Measurements from ENCODE around the gene CSMD2. TPM values are rescaled to one million over a fixed set of nuclear protein-coding genes. Genes with fewer than 3 reads are reported as not detected.

Gene CSMD2
- total RNA-seq, 4 donors from 2014 or later: 0.60 to 2.5 (median 1.2) TPM

GRCh38 chr1:33849211-33849610 lies 315.8 kb downstream of the CSMD2 start:
- no peaks in the 10 kb centered on the region for H3K36me3 ChIP-seq
- H3K27ac ChIP-seq: no peak overlapping the region
- no peaks in the 10 kb centered on the region for H3K27me3 ChIP-seq
- no peaks in the 10 kb centered on the region for H3K9me3 ChIP-seq
- DNase-seq (ENCODE audit: low spot score in 2 of 2): no peak
- 83 to 90% methylated on average over 1 of the region's 1 CpG for WGBS, 2 donors
- peaks cover 0 to 8% (median 0%) of the 10 kb centered on the region in 4 donors for H3K4me1 ChIP-seq
- TF ChIP-seq POLR2A (IDR thresholded peaks at IDR 0.05) (no peak), EP300 (IDR thresholded peaks at IDR 0.05) (no peak)
- H3K4me3 ChIP-seq: no peak overlapping the region

GRCh38 chr1:33848205-33848937 lies 316.7 kb downstream of the CSMD2 start:
- Histone ChIP-seq H3K27me3 (no peaks in the 10 kb centered on the region), H3K4me3 (no peak overlapping the region), H3K4me1 (peaks cover 0 to 8% (median 0%) of the 10 kb centered on the region in 4 donors), H3K36me3 (no peaks in the 10 kb centered on the region), H3K27ac (no peak overlapping the region), H3K9me3 (no peaks in the 10 kb centered on the region)
- no peak for TF ChIP-seq EP300 (IDR thresholded peaks at IDR 0.05)
- TF ChIP-seq POLR2A (IDR thresholded peaks at IDR 0.05): no peak
- no peak for TF ChIP-seq CTCF (IDR thresholded peaks at IDR 0.05)
- 65 to 68% methylated on average over 4 of the region's 4 CpGs for WGBS, 2 donors
- DNase-seq (ENCODE audit: low spot score in 2 of 2): no peak

- WGBS, 2 donors: 91 to 95% methylated on average over 4 to 8 of the region's 8 CpGs
- DNase-seq (ENCODE audit: low spot score in 2 of 2): no peak
- Histone ChIP-seq H3K27me3 (no peaks in the 10 kb centered on the region), H3K4me3 (no peak overlapping the region), H3K4me1 (peaks cover 0 to 8% (median 0%) of the 10 kb centered on the region in 4 donors), H3K27ac (no peak overlapping the region), H3K9me3 (no peaks in the 10 kb centered on the region), H3K36me3 (no peaks in the 10 kb centered on the region)
- no peak for TF ChIP-seq CTCF (IDR thresholded peaks at IDR 0.05)
- TF ChIP-seq EP300 (IDR thresholded peaks at IDR 0.05): no peak
- no peak for TF ChIP-seq POLR2A (IDR thresholded peaks at IDR 0.05)
Observed at GRCh38 chr1:33846861-33847260, 318.2 kb downstream of the CSMD2 start.

GRCh38 chr1:33844166-33844565 lies 320.9 kb downstream of the CSMD2 start:
- TF ChIP-seq EP300 (IDR thresholded peaks at IDR 0.05) (no peak), CTCF (IDR thresholded peaks at IDR 0.05) (no peak), POLR2A (IDR thresholded peaks at IDR 0.05) (no peak)
- H3K27ac ChIP-seq: no peak overlapping the region

GRCh38 chr1:33842348-33842747 lies 322.7 kb downstream of the CSMD2 start:
- no peaks in the 10 kb centered on the region for H3K27me3 ChIP-seq
- DNase-seq (ENCODE audit: low spot score in 2 of 2): no peak
- no peak overlapping the region for H3K4me3 ChIP-seq
- WGBS, 2 donors: 90 to 92% methylated on average over 5 of the region's 5 CpGs
- H3K9me3 ChIP-seq: no peaks in the 10 kb centered on the region
- no peak overlapping the region for H3K27ac ChIP-seq
- H3K36me3 ChIP-seq: no peaks in the 10 kb centered on the region
- peaks cover 0 to 8% (median 0%) of the 10 kb centered on the region in 4 donors for H3K4me1 ChIP-seq
- TF ChIP-seq POLR2A (IDR thresholded peaks at IDR 0.05) (no peak), EP300 (IDR thresholded peaks at IDR 0.05) (no peak), CTCF (IDR thresholded peaks at IDR 0.05) (no peak)

More at GRCh38 chr1:33844166-33844565, 320.9 kb downstream of the CSMD2 start:
- peaks cover 0 to 8% (median 0%) of the 10 kb centered on the region in 4 donors for H3K4me1 ChIP-seq
- no peak for DNase-seq (ENCODE audit: low spot score in 2 of 2)
- WGBS, 2 donors: 69 to 73% methylated on average over 5 of the region's 5 CpGs
- H3K4me3 ChIP-seq: no peak overlapping the region
- no peaks in the 10 kb centered on the region for H3K36me3 ChIP-seq
- H3K9me3 ChIP-seq: no peaks in the 10 kb centered on the region
- H3K27me3 ChIP-seq: no peaks in the 10 kb centered on the region
